NCI-H2081 (cell line): ENCODE results near the gene C3orf22.

Experiments used
- DNase-seq, 2 experiments: peaks; one replicate each; lab custom pipeline; 2025; lab: John Stamatoyannopoulos, UW

Gene C3orf22

DNA sequence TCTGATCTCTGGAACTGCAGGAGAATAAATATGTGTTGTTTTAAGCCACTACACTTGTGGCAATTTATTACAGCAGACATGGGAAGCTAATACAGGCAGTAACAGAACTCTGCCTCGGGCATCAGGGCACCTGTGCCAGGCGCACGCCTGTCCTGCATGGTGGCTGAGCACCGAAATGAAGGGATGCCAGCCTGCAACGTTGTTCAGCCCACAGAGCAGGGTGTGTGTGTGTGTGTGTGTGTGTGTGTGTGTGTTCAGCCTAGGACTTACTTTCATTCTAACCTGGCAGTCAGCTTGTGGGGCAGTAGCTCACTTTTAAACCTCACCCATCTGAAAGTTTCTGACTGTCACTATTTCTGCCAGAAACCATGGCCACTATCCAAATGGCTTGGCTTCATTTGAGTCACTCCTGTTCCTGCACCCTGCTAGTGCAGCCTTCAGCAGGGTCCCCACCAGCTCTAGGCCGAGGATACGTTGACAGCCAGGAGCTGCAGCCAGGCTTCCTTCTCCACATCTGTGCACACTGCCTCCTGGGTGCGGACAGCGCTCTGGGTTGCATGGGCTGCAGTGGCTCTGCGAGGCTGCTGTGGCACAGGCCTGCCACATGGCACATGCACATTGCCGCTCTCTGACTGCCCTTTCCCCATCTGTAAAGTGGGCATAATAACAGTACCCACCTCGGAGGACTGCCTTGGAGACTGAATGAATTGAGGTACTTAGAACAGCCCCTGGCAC lies 45.6 kb downstream of the C3orf22 start:
- no peak for DNase-seq

- DNase-seq = no peak
Observed at GRCh38 chr3:126512026-126512425, 46.7 kb downstream of the C3orf22 start.

DNA sequence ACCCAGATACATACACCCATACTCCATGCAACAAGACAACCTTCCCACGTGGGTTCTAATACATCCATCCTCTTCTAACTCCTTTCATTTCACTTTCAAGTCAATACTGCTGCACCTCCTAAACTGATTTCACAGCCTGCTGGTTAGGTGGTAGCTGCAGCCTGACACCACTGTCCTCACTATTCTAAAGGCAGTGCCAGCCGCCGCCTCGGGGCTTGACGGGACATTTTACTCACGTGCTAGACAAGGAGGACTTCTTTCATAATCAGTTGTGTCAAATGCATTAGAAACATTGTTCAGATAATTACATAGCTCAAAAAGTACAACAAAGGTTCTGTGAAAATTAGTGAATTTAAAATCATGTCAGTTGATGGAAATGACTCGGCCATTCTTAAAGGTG lies 47.4 kb downstream of the C3orf22 start:
- no peak for DNase-seq

DNA sequence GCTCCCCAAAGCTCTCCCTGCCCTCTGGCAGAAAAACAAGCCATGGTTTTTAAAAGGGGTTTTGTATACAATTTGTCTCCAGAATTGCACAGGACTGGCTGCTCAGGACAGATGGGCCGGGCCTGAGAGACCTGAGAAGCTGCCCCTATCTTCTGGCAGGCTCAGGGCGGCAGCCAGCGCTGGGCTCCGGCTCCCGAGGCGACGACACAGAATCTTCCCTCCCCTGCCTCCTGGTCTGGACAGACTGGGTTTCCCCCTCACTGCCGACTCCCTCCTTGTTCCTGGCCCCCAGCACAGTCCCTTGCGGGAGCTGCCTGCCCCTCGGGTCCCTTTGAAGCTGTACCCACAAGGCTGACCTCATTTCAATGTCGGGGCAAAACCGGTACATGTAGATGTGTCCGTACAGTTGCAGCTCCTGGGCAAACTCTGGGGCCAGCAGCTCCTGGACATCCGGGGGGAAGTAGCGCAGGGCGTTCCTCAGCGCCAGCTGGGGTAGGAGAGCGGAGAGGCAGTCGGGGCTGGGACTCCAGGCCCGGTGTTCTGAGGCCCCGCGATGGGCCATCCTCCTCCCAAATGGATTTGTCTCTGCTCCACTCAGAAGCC lies 48.3 kb downstream of the C3orf22 start:
- DNase-seq = no peak

GRCh38 chr3:126509597-126510307 lies 49.0 kb downstream of the C3orf22 start:
- peak in 1 of 2 experiments; percentile 32 for DNase-seq

DNA sequence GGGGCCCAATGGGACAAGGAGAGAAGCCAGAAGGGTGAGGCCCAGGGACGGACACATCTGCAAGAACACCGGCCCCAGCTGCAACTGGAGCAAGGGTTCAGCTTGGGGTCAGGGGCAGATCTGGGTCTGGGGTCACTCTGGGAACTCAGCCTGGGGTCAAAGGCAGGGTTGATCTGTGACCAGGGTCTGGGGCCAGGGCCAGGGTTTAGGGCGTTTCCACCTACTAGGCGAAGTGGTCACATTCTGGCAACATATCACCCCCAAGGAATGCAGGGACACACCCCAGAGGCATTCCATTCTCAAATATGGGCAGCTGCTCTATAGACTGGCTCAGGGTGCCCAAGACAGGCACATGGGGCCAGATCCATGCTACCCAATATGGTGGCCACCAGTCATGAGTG lies 50.2 kb downstream of the C3orf22 start:
- DNase-seq = no peak

DNA sequence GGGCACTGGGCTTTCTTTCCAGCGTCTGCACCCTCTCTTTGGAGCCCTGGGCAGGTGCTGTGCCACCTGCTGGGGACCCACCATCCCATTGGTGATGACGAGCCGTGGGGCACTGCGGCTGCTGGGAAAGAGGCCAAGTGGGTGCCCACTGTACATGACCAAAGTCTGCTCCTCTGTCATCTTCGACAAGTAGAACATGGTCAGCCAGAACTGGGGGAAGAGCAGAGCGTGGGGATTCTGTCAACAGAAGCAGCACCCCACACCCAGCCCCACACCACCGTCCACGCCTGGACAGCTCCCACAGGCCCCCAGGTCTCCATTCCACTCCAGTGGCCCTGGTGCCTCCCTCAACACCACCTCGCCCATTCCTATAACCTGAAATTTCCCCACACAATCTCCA lies 50.8 kb downstream of the C3orf22 start:
- DNase-seq = no peak

GRCh38 chr3:126503701-126504100 lies 55.0 kb downstream of the C3orf22 start:
- no peak for DNase-seq

GRCh38 chr3:126502656-126503055 lies 56.1 kb downstream of the C3orf22 start:
- DNase-seq = no peak

GRCh38 chr3:126501736-126502135 lies 57.0 kb downstream of the C3orf22 start:
- no peak for DNase-seq

- DNase-seq = no peak
Observed at GRCh38 chr3:126501054-126501453, 57.7 kb downstream of the C3orf22 start.

DNA sequence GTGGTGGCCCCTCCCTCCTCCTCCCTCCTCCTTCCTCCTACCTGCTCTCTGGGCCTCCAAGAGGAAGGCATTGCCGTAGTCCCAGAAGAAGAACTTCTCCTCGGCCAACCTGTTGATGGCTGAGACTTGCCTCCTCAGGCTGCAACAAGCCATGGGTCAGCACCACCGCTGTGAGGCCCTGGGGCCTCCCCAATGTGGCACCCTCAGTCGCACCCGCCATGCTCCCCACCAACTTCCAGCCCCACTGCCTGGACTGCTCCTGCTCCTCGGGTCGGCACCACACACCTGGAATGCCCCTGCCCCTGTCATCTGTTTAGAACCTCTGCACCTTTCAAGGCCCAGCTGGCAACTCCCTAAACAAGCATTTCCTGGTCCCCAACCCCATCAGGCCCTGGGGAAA lies 58.7 kb downstream of the C3orf22 start:
- no peak for DNase-seq
